ENCODE data around the gene TARBP1. TPM values are rescaled to one million over a fixed set of nuclear protein-coding genes. Genes with fewer than 3 reads are reported as not detected.
"Not testable (repeated sequence)": the region's sequence is repeated elsewhere in the genome, so short reads cannot be mapped to it uniquely, and the experiment has no call there.

Gene TARBP1
- total RNA-seq, 1 donor from 2014 or later, result 22.0 TPM

- no peak for DNase-seq (ENCODE audit: low spot score)
These were observed 44.3 kb downstream of the TARBP1 start for GRCh38 chr1:234434706-234435105.

GRCh38 chr1:234433563-234434285, 45.3 kb downstream of the TARBP1 start:
- no peak for DNase-seq (ENCODE audit: low spot score)

- DNase-seq (ENCODE audit: low spot score), result no peak
These were observed 47.7 kb downstream of the TARBP1 start for GRCh38 chr1:234431255-234431654.

GRCh38 chr1:234430691-234431090, 48.3 kb downstream of the TARBP1 start:
- DNase-seq (ENCODE audit: low spot score), result no peak

- no peak for DNase-seq (ENCODE audit: low spot score)
These were observed 49.6 kb downstream of the TARBP1 start for GRCh38 chr1:234429434-234429806.

- DNase-seq (ENCODE audit: low spot score), result no peak
These were observed 50.9 kb downstream of the TARBP1 start for GRCh38 chr1:234427950-234428646.

- DNase-seq (ENCODE audit: low spot score), result no peak
These were observed 65.0 kb downstream of the TARBP1 start for GRCh38 chr1:234413990-234414389.

GRCh38 chr1:234413485-234413884, 65.5 kb downstream of the TARBP1 start:
- DNase-seq (ENCODE audit: low spot score), result no peak

GRCh38 chr1:234412830-234413229, 66.1 kb downstream of the TARBP1 start:
- no peak for DNase-seq (ENCODE audit: low spot score)

- DNase-seq (ENCODE audit: low spot score), result no peak
These were observed 69.7 kb downstream of the TARBP1 start for GRCh38 chr1:234409328-234409727.

GRCh38 chr1:234408757-234409156, 70.2 kb downstream of the TARBP1 start:
- DNase-seq (ENCODE audit: low spot score), result no peak

- DNase-seq (ENCODE audit: low spot score), result no peak
These were observed 72.1 kb downstream of the TARBP1 start for GRCh38 chr1:234406871-234407270.

- no peak for DNase-seq (ENCODE audit: low spot score)
These were observed 73.3 kb downstream of the TARBP1 start for GRCh38 chr1:234405676-234406075.

- DNase-seq (ENCODE audit: low spot score), result no peak
These were observed 76.0 kb downstream of the TARBP1 start for GRCh38 chr1:234402939-234403338.

GRCh38 chr1:234401658-234402057, 77.3 kb downstream of the TARBP1 start:
- no peak for DNase-seq (ENCODE audit: low spot score)

- no peak for DNase-seq (ENCODE audit: low spot score)
These were observed 78.2 kb downstream of the TARBP1 start for GRCh38 chr1:234400773-234401172.

GRCh38 chr1:234399515-234399914, 79.5 kb downstream of the TARBP1 start:
- not testable (repeated sequence) for DNase-seq (ENCODE audit: low spot score)

- DNase-seq (ENCODE audit: low spot score), result no peak
These were observed 80.1 kb downstream of the TARBP1 start for GRCh38 chr1:234398849-234399381.

GRCh38 chr1:234397732-234398131, 81.2 kb downstream of the TARBP1 start:
- DNase-seq (ENCODE audit: low spot score), result no peak

GRCh38 chr1:234396871-234397270, 82.1 kb downstream of the TARBP1 start:
- DNase-seq (ENCODE audit: low spot score), result no peak

GRCh38 chr1:234396092-234396491, 82.9 kb downstream of the TARBP1 start:
- no peak for DNase-seq (ENCODE audit: low spot score)

GRCh38 chr1:234395297-234395696, 83.7 kb downstream of the TARBP1 start:
- no peak for DNase-seq (ENCODE audit: low spot score)

- DNase-seq (ENCODE audit: low spot score), result no peak
These were observed 85.8 kb downstream of the TARBP1 start for GRCh38 chr1:234393190-234393589.

Measured in mucosa of gallbladder (tissue), 1 donor.